Esophagus squamous epithelium (tissue), 4 donors: ENCODE measurements around the gene TCAF1.

Experiments
- CTCF ChIP-seq, 6 experiments: fragments of 450-650 bp in 4 of 6; fragments of 200-600 bp in 2 of 6; sonication (generic) in 2 of 6; IDR thresholded peaks; one replicate each; pipeline ENCODE4 v1.5.1; 2016 to 2019; ENCODE audit warnings: antibody characterized with exemption in 6 of 6, mild to moderate bottlenecking in 4 of 6, moderate library complexity in 4 of 6
- POLR2A ChIP-seq, 4 donors: fragments of 450-650 bp; IDR thresholded peaks; one replicate each; pipeline ENCODE4 v1.6.1; 2017; ENCODE audit warnings: antibody characterized with exemption in 4 of 4, mild to moderate bottlenecking in 4 of 4, moderate library complexity in 3 of 4

- TF ChIP-seq CTCF (IDR thresholded peaks at IDR 0.05), result no peak
- TF ChIP-seq POLR2A (IDR thresholded peaks at IDR 0.05), result no peak
Observed at GRCh38 chr7:143846692-143847091, 55.3 kb downstream of the TCAF1 start.
